Panc1 (cell line): ENCODE measurements around the gene GAGE1. TPM values are rescaled to one million over a fixed set of nuclear protein-coding genes. Genes with fewer than 3 reads are reported as not detected.
"Not testable (repeated sequence)": the region's sequence is repeated elsewhere in the genome, so short reads cannot be mapped to it uniquely, and the experiment has no call there.

ENCODE experiments used
- ATAC-seq: fragments of 200-7000 bp; cut with Tn5 transposase; 2 replicates; pipeline ENCODE4 v1.9.1; 2020; ENCODE audit warnings: mild to moderate bottlenecking, moderate library complexity
- BruUV-seq: library from RNA; stranded (reverse); fragments of 400-500 nt; replicated peaks from 2 replicates; lab custom pipeline; 2021; lab: Mats Ljungman, UMichigan
- CTCF ChIA-PET: fragments of 300-600 bp; sonication (Branson Sonifier 250); formaldehyde crosslinking; loops from one replicate; lab custom pipeline; 2022; ENCODE audit warnings: antibody characterized with exemption; lab: Charles Lee
- POLR2A ChIA-PET: fragments of 300-600 bp; sonication (Branson Sonifier 250); formaldehyde crosslinking; loops from one replicate; lab custom pipeline; 2022; ENCODE audit warnings: antibody characterized with exemption; lab: Charles Lee
- DNase-seq: peaks from one replicate; pipeline ENCODE4 v3.0.0-alpha.2; 2010; ENCODE audit warnings: low read depth, low spot score
- H3K27ac ChIP-seq: 2 replicates; pipeline ENCODE4 v1.5.1; 2011; ENCODE audit warnings: mild to moderate bottlenecking, low read length, inconsistent platforms
- H3K27me3 ChIP-seq: fragments of 200-500 bp; sonication (Bioruptor generic); 2 replicates; pipeline ENCODE4 v1.6.0; 2014; ENCODE audit warnings: low read length, inconsistent platforms; ENCODE audit not compliant: control insufficient read depth, insufficient read depth
- H3K36me3 ChIP-seq: fragments of 200-500 bp; sonication (Bioruptor generic); 2 replicates; pipeline ENCODE4 v1.5.1; 2014; ENCODE audit warnings: inconsistent platforms, mild to moderate bottlenecking, low read length, moderate library complexity; ENCODE audit not compliant: control insufficient read depth, insufficient read depth
- H3K4me1 ChIP-seq: 2 replicates; pipeline ENCODE4 v1.5.1; 2011; ENCODE audit warnings: inconsistent platforms, mild to moderate bottlenecking, low read length, moderate library complexity; ENCODE audit not compliant: control insufficient read depth, insufficient read depth
- H3K4me3 ChIP-seq, 2 experiments: 2 replicates each; pipeline ENCODE4 v1.5.1; 2011 to 2012; ENCODE audit warnings: low read depth in 2 of 2, low read length in 2 of 2, mild to moderate bottlenecking in 2 of 2, inconsistent platforms in 1 of 2, moderate library complexity in 1 of 2
- H3K9me3 ChIP-seq: fragments of 200-500 bp; sonication (Bioruptor generic); 2 replicates; pipeline ENCODE4 v1.5.1; 2014; ENCODE audit warnings: low read depth, mild to moderate bottlenecking, inconsistent platforms, low read length, moderate library complexity; ENCODE audit not compliant: control insufficient read depth, insufficient read depth
- POLR2AphosphoS5 ChIP-seq: IDR thresholded peaks from 2 replicates; pipeline ENCODE4 v1.6.1; 2012; ENCODE audit warnings: mild to moderate bottlenecking, low read depth, low read length, moderate library complexity
- REST ChIP-seq, 2 experiments: IDR thresholded peaks; 2 replicates each; pipeline ENCODE4 v1.6.1; 2011 to 2012; ENCODE audit warnings: low read depth in 2 of 2, control low read depth in 1 of 2, low read length in 1 of 2, mild to moderate bottlenecking in 1 of 2, moderate library complexity in 1 of 2; ENCODE audit not compliant: insufficient read depth in 1 of 2
- SIN3A ChIP-seq: IDR thresholded peaks from 2 replicates; pipeline ENCODE4 v1.6.1; 2012; ENCODE audit warnings: low read depth, mild to moderate bottlenecking, low read length, moderate library complexity, borderline replicate concordance; ENCODE audit not compliant: insufficient read depth
- TCF7L2 ChIP-seq: IDR thresholded peaks from 2 replicates; pipeline ENCODE4 v1.6.1; 2011; ENCODE audit warnings: mild to moderate bottlenecking, low read depth, low read length, inconsistent platforms
- in situ Hi-C: cut with HindIII; loops from 2 replicates; pipeline ENCODE4 v1.10.0; 2016; ENCODE audit warnings: low sequenced_read_pairs, low pct_unique_long_range_greater_than_20kb
- intact Hi-C: fragments of 100-400 bp; cut with micrococcal nuclease; formaldehyde crosslinking; loops from one replicate; pipeline ENCODE4 v1.10.0; 2022; ENCODE audit not compliant: unreplicated experiment
- total RNA-seq: library from RNA; stranded (reverse); gene quantifications from one replicate; pipeline ENCODE4 v1.2.1, GENCODE V29; 2021; ENCODE audit not compliant: unreplicated experiment
- TF ChIP-seq, protein P1 (sequence below): fragments of 450-650 bp; IDR thresholded peaks from 2 replicates; pipeline ENCODE4 v1.5.1; 2017; ENCODE audit warnings: mild to moderate bottlenecking

Gene GAGE1
- total RNA-seq, 1 experiment from 2014 or later: not detected

- intact Hi-C loops, H3K9me3 ChIP-seq, H3K27ac ChIP-seq, CTCF ChIA-PET, DNase-seq, in situ Hi-C loops, POLR2A ChIA-PET, H3K36me3 ChIP-seq, H3K27me3 ChIP-seq, H3K4me3 ChIP-seq, H3K4me1 ChIP-seq, ATAC-seq, BruUV-seq: not testable (repeated sequence)
Observed at GRCh38 chrX:49589196-49589595, 9.6 kb upstream of the GAGE1 start, which contains the start of gene GAGE2A. TSS of gene GAGE2A (plus strand) at chrX:49589496. CDS start at chrX:49590651, 1,155 bp downstream.

- H3K4me1 ChIP-seq, H3K9me3 ChIP-seq, POLR2A ChIA-PET, H3K27ac ChIP-seq, BruUV-seq, DNase-seq, in situ Hi-C loops, CTCF ChIA-PET, ATAC-seq, intact Hi-C loops, H3K36me3 ChIP-seq, H3K27me3 ChIP-seq, H3K4me3 ChIP-seq: not testable (repeated sequence)
Observed at GRCh38 chrX:49589769-49590478, 8.9 kb upstream of the GAGE1 start.

- POLR2A ChIA-PET, DNase-seq, CTCF ChIA-PET, in situ Hi-C loops, H3K27ac ChIP-seq, H3K9me3 ChIP-seq, intact Hi-C loops, H3K4me1 ChIP-seq, BruUV-seq, H3K4me3 ChIP-seq, H3K27me3 ChIP-seq, H3K36me3 ChIP-seq, ATAC-seq: not testable (repeated sequence)
Observed at GRCh38 chrX:49590488-49590887, 8.3 kb upstream of the GAGE1 start.

DNA sequence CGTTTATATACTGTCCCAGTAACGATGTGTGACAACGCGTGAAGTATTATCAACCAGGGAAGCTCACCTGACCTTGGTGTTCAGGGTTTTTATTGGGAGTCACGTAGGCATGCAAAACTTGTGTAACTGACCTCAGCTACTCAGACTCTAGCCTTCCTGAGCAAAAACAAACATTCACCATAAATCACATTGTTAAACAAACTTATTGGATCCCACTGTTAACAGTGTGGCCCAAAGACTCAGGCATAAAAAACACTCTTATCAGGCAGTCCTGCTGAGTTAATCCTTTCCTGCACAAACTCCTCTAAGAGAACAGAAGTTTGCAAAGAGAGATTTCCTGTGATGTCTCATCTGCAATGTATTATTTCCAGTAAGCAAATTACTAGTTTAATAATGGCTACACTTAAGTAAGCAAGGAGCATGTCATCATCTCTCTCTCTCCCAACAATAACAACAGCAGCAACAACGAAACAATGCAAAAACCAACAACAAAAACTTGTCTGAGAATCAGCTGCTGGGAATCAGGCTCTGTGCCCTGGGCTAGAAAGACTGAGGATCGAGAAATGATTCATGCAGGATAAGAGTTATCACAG lies 12.0 kb downstream of the GAGE1 start:
- in situ Hi-C loops (no loop called here), intact Hi-C loops (no loop called here)
- DNase-seq: no peak
- no TSS peak for BruUV-seq
- Histone ChIP-seq H3K4me1 (no peaks in the 10 kb centered on the region), H3K27ac (no peak overlapping the region), H3K27me3 (no peaks in the 10 kb centered on the region), H3K4me3 (no peak overlapping the region), H3K9me3 (no peaks in the 10 kb centered on the region), H3K36me3 (no peaks in the 10 kb centered on the region)
- CTCF ChIA-PET: no interaction called here
- POLR2A ChIA-PET: no interaction called here
- 0 out of 2 replicates have a peak, but pooled peaks have one; percentile 32 for TF ChIP-seq POLR2AphosphoS5
- peak; percentile 92 for TF ChIP-seq TCF7L2
- no peak for TF ChIP-seq SIN3A
- TF ChIP-seq, protein P1, sequence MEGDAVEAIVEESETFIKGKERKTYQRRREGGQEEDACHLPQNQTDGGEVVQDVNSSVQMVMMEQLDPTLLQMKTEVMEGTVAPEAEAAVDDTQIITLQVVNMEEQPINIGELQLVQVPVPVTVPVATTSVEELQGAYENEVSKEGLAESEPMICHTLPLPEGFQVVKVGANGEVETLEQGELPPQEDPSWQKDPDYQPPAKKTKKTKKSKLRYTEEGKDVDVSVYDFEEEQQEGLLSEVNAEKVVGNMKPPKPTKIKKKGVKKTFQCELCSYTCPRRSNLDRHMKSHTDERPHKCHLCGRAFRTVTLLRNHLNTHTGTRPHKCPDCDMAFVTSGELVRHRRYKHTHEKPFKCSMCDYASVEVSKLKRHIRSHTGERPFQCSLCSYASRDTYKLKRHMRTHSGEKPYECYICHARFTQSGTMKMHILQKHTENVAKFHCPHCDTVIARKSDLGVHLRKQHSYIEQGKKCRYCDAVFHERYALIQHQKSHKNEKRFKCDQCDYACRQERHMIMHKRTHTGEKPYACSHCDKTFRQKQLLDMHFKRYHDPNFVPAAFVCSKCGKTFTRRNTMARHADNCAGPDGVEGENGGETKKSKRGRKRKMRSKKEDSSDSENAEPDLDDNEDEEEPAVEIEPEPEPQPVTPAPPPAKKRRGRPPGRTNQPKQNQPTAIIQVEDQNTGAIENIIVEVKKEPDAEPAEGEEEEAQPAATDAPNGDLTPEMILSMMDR: no peak
- TF ChIP-seq REST (IDR thresholded peaks at IDR 0.05; ENCODE audit: insufficient read depth in 1 of 2, low read depth in 2 of 2, low read length in 1 of 2): no peak
- peak; percentile 80 for ATAC-seq
